Loucy (cell line): ENCODE results near the gene PDK2.

Experiments
- H2AFZ ChIP-seq: fragments of 200-600 bp; sonication (generic); 2 replicates; pipeline ENCODE4 v1.6.0; 2016; ENCODE audit warnings: antibody characterized with exemption, mild to moderate bottlenecking, low read length, moderate library complexity
- H3F3A ChIP-seq: fragments of 200-600 bp; 2 replicates; pipeline ENCODE4 v1.6.0; 2016; ENCODE audit warnings: antibody characterized with exemption, low read depth, mild to moderate bottlenecking
- H3K27me3 ChIP-seq: fragments of 200-600 bp; sonication (generic); 2 replicates; pipeline ENCODE4 v1.6.1; 2014; ENCODE audit warnings: low read length, mild to moderate bottlenecking; ENCODE audit not compliant: insufficient read depth, poor library complexity, severe bottlenecking
- H3K36me3 ChIP-seq: fragments of 200-600 bp; sonication (generic); 2 replicates; pipeline ENCODE4 v1.6.1; 2016; ENCODE audit warnings: low read length; ENCODE audit not compliant: insufficient read depth
- H3K4me1 ChIP-seq: fragments of 200-600 bp; sonication (generic); 2 replicates; pipeline ENCODE4 v1.5.1; 2014; ENCODE audit warnings: low read length, mild to moderate bottlenecking; ENCODE audit not compliant: insufficient read depth, poor library complexity, severe bottlenecking
- H3K4me2 ChIP-seq: fragments of 200-600 bp; sonication (generic); 2 replicates; pipeline ENCODE4 v1.6.0; 2014; ENCODE audit warnings: antibody characterized with exemption, low read length, low read depth, mild to moderate bottlenecking; ENCODE audit not compliant: poor library complexity, severe bottlenecking
- H3K4me3 ChIP-seq: fragments of 200-600 bp; sonication (generic); 2 replicates; pipeline ENCODE4 v1.5.1; 2014; ENCODE audit warnings: low read length, mild to moderate bottlenecking, mixed read lengths; ENCODE audit not compliant: poor library complexity, severe bottlenecking
- H3K79me2 ChIP-seq: fragments of 200-600 bp; sonication (generic); 2 replicates; pipeline ENCODE4 v1.6.1; 2014; ENCODE audit warnings: low read length; ENCODE audit not compliant: insufficient read depth
- H3K9ac ChIP-seq: fragments of 200-600 bp; sonication (generic); 2 replicates; pipeline ENCODE4 v1.6.0; 2014; ENCODE audit warnings: mild to moderate bottlenecking, low read depth, low read length, moderate library complexity; ENCODE audit not compliant: poor library complexity, severe bottlenecking
- H3K9me2 ChIP-seq: fragments of 200-600 bp; sonication (generic); replicated peaks from 2 replicates; pipeline ENCODE4 v1.6.1; 2016; ENCODE audit warnings: low read depth, low read length, mixed read lengths
- H3K9me3 ChIP-seq: fragments of 200-600 bp; sonication (generic); 2 replicates; pipeline ENCODE4 v1.6.1; 2014; ENCODE audit warnings: mild to moderate bottlenecking, antibody characterized with exemption, low read length, low read depth; ENCODE audit not compliant: insufficient read depth
- H4K20me1 ChIP-seq: fragments of 200-600 bp; sonication (generic); 2 replicates; pipeline ENCODE4 v1.6.0; 2014; ENCODE audit warnings: antibody characterized with exemption, low read length, mild to moderate bottlenecking; ENCODE audit not compliant: insufficient read depth, poor library complexity, severe bottlenecking
- EZH2phosphoT487 ChIP-seq: fragments of 200-600 bp; IDR thresholded peaks from 2 replicates; pipeline ENCODE4 v1.6.1; 2018; ENCODE audit warnings: antibody characterized with exemption, mild to moderate bottlenecking, moderate library complexity, borderline replicate concordance
- TF ChIP-seq, protein P1 (sequence below): fragments of 200-600 bp; sonication (generic); conservative IDR thresholded peaks from 2 replicates; pipeline ENCODE4 v1.5.1; 2014; ENCODE audit warnings: mild to moderate bottlenecking, antibody characterized with exemption, low read length

The PDK2 gene

DNA sequence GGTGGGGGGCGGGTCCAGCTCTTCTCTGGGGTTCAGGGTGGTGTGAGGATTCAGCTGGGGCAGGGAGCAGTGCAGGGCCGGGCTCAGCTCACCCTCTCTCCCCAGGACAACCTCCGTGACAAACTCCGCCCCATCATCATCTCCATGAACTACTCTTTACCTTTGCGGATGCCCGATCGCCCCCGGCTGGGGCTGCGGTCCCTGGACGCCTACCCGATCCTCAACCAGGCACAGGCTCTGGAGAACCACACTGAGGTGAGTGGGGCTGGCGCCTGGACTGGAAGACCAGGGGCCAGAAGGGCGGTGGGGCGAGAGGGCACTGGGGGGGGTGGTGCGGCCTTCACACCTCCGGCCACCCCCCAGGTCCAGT, 18.9 kb upstream of the PDK2 start:
- Histone ChIP-seq H3K4me3 (no peak overlapping the region), H3K27me3 (no peaks in the 10 kb centered on the region), H3K36me3 (peaks cover 5% of the 10 kb centered on the region; the same call in 1 of the 2 replicates), H3K4me1 (no peaks in the 10 kb centered on the region), H3F3A (no peaks in the 10 kb centered on the region), H4K20me1 (no peaks in the 10 kb centered on the region), H3K4me2 (no peak overlapping the region), H3K79me2 (no peaks in the 10 kb centered on the region), H3K9me2 (no peaks in the 10 kb centered on the region), H3K9ac (no peak overlapping the region), H2AFZ (no peak overlapping the region), H3K9me3 (no peaks in the 10 kb centered on the region)
- TF ChIP-seq, protein P1, sequence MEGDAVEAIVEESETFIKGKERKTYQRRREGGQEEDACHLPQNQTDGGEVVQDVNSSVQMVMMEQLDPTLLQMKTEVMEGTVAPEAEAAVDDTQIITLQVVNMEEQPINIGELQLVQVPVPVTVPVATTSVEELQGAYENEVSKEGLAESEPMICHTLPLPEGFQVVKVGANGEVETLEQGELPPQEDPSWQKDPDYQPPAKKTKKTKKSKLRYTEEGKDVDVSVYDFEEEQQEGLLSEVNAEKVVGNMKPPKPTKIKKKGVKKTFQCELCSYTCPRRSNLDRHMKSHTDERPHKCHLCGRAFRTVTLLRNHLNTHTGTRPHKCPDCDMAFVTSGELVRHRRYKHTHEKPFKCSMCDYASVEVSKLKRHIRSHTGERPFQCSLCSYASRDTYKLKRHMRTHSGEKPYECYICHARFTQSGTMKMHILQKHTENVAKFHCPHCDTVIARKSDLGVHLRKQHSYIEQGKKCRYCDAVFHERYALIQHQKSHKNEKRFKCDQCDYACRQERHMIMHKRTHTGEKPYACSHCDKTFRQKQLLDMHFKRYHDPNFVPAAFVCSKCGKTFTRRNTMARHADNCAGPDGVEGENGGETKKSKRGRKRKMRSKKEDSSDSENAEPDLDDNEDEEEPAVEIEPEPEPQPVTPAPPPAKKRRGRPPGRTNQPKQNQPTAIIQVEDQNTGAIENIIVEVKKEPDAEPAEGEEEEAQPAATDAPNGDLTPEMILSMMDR = no peak
- no peak for TF ChIP-seq EZH2phosphoT487

DNA sequence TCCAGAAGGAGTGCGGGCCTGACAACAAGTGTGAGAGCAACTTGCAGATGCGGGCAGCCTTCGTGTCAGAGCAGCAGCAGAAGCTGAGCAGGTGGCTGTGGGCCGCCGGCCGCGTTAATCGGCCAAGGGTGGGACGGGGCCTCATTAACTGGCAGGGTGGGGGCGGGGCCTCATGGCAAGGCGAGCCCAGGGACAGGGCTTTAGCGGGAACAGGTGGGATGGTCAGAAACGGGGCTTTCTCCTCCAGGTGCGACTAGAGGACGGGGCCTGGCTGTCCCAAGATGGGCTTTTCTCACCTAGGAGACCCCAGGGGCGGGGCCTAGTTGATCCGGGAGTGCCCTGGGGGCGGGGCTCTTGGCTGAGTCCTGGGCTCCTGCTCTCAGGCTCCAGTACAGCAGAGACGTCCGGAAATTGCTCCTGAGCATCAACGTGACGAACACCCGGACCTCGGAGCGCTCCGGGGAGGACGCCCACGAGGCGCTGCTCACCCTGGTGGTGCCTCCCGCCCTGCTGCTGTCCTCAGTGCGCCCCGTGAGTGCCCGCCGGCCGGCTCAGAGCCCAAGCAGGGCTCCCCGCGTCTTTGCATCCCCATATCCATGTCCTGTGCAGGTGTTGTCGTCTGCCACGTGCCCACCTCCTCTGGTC, 18.4 kb upstream of the PDK2 start:
- TF ChIP-seq, protein P1 = no peak
- Histone ChIP-seq H3K36me3 (peaks cover 5% of the 10 kb centered on the region; the same call in 1 of the 2 replicates), H3F3A (no peaks in the 10 kb centered on the region), H2AFZ (no peak overlapping the region), H3K9me3 (no peaks in the 10 kb centered on the region), H3K4me3 (no peak overlapping the region), H3K9ac (no peak overlapping the region), H3K27me3 (no peaks in the 10 kb centered on the region), H3K79me2 (no peaks in the 10 kb centered on the region), H4K20me1 (no peaks in the 10 kb centered on the region), H3K9me2 (no peaks in the 10 kb centered on the region), H3K4me1 (no peaks in the 10 kb centered on the region), H3K4me2 (no peak overlapping the region)

DNA sequence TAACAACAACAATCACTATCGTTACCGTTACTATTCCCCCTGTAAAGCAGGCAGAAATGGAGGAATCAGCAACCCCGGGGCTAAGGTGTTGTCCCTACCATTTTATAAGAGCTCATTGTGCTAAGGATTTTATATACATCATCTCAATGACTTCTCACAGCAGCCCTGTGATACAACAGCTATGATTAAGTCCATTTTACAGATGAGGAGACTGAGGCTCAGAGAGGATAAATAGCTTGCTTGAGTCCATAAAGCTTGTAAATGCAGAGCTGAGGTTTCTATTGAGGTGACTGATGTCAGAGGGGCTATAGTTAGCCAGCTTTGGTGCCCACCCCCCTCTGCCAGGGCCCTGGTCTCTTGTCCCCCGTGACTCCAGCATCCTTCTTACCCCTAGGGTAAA, 16.7 kb upstream of the PDK2 start:
- Histone ChIP-seq H3F3A (no peaks in the 10 kb centered on the region), H3K27me3 (no peaks in the 10 kb centered on the region), H4K20me1 (no peaks in the 10 kb centered on the region), H3K36me3 (peaks cover 5% of the 10 kb centered on the region; the same call in 1 of the 2 replicates), H3K9ac (no peak overlapping the region), H3K4me2 (no peak overlapping the region), H3K79me2 (no peaks in the 10 kb centered on the region), H3K4me3 (no peak overlapping the region), H3K9me2 (no peaks in the 10 kb centered on the region), H2AFZ (no peak overlapping the region), H3K9me3 (no peaks in the 10 kb centered on the region), H3K4me1 (no peaks in the 10 kb centered on the region)
- no peak for TF ChIP-seq EZH2phosphoT487
- TF ChIP-seq, protein P1 = no peak
